HTERT RPE-1 (cell line): ENCODE results near the gene ZNF587.
"Not testable (repeated sequence)": the region's sequence is repeated elsewhere in the genome, so short reads cannot be mapped to it uniquely, and the experiment has no call there.

ENCODE experiments used
- in situ Hi-C: fragments of 300-500 bp; cut with MboI; formaldehyde crosslinking; loops from 4 replicates; pipeline ENCODE4 v1.14.3; 2020; ENCODE audit warnings: low sequenced_read_pairs

Gene ZNF587

GRCh38 chr19:57849666-57850473 is at the start of gene ZNF587:
ZNF587 (plus strand) TSS chr19:57849859; CDS start chr19:57850039, 180 bp downstream.
- in situ Hi-C loops = not testable (repeated sequence)

GRCh38 chr19:57800696-57801095 is 49.0 kb upstream of the ZNF587 start:
- in situ Hi-C loops = no loop called here

DNA sequence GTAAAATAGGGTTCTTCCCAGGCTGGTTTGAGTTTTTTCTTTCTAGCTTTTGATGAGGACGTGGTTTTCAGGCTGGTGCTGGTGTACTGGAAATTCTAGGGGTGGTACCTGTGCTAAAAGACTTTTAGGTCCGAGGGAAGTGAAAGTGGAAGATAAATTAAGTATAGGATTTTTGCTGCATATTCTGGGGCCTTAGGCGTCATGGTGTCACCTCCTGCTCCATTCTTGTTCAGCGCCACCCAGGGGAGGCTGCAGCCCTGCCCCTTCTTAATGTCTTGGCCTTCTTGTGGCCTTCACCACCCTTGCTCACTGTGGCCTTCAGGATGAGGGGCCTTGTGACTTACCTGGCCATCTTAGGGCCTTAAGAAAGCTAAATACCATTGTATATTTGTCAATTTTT is 47.4 kb upstream of the ZNF587 start:
- in situ Hi-C loops = no loop called here

DNA sequence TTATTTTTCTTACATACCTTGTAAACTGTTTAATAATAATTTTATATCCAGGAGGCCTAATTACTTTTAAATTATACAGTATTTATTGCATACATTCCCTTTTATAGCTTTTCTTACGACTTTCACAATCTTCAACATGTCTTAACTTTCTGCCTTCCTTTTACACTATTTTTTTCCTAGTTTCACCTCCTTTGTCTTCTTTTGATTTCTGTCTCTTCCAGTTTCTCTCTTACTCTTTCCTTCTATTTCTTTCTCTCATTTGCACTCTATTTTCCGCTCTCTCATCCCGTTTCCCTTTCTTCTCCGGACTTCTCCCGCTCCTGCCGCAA is 46.4 kb upstream of the ZNF587 start:
- in situ Hi-C loops = no loop called here

DNA sequence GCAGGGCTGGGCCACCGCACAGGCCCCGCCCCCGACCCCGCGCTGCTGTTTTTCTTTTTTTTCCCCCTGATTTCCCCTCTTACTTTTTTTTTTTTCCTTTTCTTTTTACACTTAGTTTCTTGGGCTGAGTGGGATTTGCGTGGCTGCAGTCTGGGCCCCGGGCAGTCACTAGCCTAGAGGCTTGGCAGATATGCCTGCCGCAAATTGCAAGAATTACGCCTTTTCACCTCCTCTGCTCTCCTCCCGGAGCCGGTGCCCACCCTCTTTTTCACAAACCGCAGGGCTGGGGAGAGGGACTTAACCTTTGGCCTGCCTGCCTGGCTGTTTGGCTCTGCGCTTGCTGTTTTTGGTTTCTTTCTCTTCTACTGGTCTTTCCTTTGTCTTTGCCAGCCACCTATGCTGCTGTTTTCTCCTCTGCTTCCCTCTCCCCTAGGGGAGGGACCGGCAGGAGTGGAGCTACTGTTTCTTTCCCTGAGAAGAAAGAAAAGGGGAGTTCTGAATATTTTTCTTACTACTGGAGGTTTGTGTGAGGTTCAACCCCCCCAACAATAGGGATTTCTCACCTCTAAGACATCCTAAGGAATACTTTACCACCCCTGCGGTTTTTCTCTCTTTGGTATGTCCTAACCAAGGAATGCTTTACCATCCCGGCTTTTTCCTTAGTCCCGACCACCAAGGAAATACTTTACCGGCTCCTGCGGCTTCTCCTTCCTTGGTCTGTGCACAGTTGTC is 45.9 kb upstream of the ZNF587 start:
- in situ Hi-C loops = no loop called here

DNA sequence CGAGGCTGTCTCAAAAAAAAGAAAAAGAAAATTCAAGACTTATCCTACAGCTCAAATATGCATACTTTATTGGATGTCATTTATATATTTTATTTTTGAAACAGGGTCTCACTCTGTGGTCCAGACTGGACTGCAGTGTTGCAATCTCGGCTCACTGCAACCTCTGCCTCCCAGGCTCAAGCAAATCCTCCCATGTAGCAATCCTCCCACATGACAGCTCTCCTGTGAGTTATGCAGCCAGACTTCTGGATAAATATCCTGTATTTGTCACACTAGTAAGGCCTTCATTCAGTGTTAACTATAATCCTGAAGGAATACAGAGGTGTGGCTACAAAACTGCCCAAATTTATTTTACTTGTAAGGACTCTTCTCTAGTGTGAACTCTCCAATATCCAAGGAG is 42.1 kb upstream of the ZNF587 start:
- in situ Hi-C loops = no loop called here

GRCh38 chr19:57810410-57811295 is 39.0 kb upstream of the ZNF587 start:
- in situ Hi-C loops = not testable (repeated sequence)

DNA sequence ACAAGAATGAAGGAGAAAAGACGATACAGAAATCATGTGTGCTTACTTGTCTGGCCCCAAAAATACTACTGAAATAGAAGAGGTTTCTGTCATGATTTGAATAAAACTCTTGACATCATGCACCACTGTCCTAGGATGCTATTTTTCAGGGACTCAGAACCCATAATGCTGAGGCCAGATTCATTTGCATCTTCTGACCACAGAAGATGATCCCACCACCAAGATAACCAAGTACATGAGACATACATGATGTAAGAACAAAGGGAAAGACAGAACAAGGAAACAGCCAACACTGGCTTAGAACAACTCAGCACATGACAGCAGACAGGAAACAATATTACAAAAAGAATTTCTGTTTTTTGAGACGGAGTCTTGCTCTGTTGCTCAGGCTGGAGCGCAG is 37.4 kb upstream of the ZNF587 start:
- in situ Hi-C loops = no loop called here

- in situ Hi-C loops = not testable (repeated sequence)
Observed at GRCh38 chr19:57812975-57813820, 36.5 kb upstream of the ZNF587 start.

DNA sequence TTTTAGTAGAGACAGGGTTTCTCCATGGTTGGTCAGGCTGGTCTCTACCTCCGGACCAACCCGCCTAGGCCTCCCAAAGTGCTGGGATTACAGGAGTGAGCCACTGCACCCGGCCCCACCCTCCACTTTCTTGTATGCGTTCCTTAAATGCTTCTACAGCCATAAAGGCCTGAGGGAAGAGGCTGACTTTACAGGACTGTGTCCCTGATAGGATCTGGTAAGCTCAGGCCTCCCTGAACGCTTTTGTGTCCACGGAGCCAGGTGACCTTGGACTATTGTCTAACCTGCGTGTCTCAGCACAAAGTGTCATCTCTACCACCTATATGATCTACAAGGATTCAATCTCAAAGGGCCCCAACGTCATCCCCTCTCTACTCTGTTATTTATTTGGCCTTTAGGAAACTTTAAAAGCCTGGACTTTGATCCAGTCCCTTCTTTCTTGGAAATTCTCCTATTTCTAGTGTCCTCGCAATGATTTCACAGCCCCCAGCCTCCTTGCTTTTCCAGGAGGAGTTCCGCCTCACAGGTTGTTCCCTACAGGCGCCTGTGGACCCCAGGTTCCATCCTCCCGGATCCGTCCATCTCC is 35.6 kb upstream of the ZNF587 start:
- in situ Hi-C loops = no loop called here

- in situ Hi-C loops = no loop called here
Observed at GRCh38 chr19:57814505-57815246, 35.0 kb upstream of the ZNF587 start, which contains the start of gene ZNF552. ZNF552 (minus strand) TSS chr19:57814913; CDS start chr19:57814743, 170 bp downstream.

GRCh38 chr19:57815247-57816075 is 34.2 kb upstream of the ZNF587 start:
- in situ Hi-C loops = no loop called here

GRCh38 chr19:57816652-57817051 is 33.0 kb upstream of the ZNF587 start:
- in situ Hi-C loops = no loop called here

DNA sequence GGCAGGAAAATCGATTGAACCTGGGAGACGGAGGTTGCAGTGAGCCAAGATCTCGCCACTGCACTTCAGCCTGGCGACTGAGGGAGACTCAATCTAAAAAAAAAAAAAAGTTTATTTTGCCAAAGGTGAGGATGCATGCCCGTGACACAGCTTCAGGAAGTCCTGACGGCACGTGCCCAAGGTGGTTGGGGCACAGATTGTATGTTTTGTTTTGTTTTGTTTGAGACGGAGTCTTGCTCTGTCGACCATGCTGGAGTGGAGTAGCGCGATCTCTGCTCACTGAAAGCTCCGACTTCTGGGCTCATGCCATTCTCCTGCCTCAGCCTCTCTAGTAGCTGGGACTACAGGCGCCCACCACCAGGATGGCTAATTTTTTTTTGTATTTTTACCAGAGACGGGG is 31.7 kb upstream of the ZNF587 start:
- in situ Hi-C loops = no loop called here

DNA sequence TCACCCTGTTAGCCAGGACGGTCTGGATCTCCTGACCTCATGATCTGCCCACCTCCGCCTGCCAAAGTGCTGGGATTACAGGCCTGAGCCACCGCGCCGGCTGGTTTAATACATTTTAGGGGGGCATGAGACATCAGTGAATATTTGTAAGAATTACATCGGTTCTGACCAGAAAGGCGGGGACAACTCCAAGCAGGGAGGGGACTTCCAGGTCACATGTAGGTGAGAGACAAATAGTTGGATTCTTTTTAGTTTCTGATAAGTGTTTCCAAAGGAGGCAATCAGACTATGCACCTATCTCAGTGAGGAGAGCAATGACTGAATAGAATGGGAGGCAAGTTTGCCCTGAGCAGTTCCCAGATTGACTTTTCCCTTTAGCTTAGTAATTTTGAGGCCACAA is 31.3 kb upstream of the ZNF587 start:
- in situ Hi-C loops = no loop called here

DNA sequence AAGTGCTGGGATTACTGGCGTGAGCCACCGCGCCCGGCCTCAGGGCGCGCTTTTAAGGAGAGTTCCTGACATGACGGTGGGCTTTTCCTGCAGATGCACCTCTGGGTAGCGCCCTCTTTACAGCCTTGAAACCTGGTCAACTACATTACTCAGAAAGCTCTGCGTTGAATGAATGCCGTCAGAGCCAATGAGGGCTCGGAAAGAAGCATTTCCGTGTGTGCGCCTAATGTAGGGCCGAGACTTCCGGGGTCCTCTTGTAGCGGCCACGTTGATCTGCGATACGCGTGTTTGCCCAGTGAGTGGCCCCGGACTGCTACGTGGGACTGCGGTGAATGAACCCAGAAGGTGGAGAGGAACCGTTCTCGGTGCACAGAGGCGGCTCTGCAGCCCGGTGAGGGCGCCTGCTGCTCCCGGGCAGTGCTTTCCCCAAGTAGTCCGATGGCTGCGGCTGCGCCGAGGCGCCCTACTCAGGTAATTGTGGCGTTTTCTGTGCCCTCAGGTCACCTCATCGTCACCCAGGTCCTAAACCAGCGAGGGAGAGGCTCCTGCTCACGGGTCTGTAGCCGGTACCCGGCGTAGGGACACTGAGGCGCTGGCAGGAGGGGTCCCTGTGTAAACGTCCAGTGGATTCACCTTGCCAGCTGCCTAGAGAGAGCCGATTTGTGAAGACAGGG is 30.0 kb upstream of the ZNF587 start:
- in situ Hi-C loops = no loop called here

GRCh38 chr19:57820599-57820998 is 29.1 kb upstream of the ZNF587 start:
- in situ Hi-C loops = no loop called here

GRCh38 chr19:57821095-57821494 is 28.6 kb upstream of the ZNF587 start:
- in situ Hi-C loops = not testable (repeated sequence)
